Vagina (tissue), 2 donors: Measurements from ENCODE around the gene CYLC2.

Source experiments
- POLR2A ChIP-seq, 2 donors: fragments of 450-650 bp; IDR thresholded peaks; one replicate each; pipeline ENCODE4 v1.6.1; 2017; ENCODE audit warnings: antibody characterized with exemption in 2 of 2, mild to moderate bottlenecking in 2 of 2, moderate library complexity in 2 of 2
- POLR2AphosphoS5 ChIP-seq, 2 donors: sonication (generic); formaldehyde crosslinking; IDR thresholded peaks; one replicate each; pipeline ENCODE4 v1.9.0; 2017; ENCODE audit warnings: antibody characterized with exemption in 2 of 2, mild to moderate bottlenecking in 2 of 2, low read depth in 1 of 2; ENCODE audit not compliant: insufficient read depth in 1 of 2
- TF ChIP-seq, protein P1 (sequence below), 3 experiments: fragments of 450-650 bp in 2 of 3; fragments of 200-600 bp in 1 of 3; sonication (generic) in 1 of 3; IDR thresholded peaks; one replicate each; pipeline ENCODE4 v1.5.1; 2017 to 2019; ENCODE audit warnings: antibody characterized with exemption in 3 of 3, mild to moderate bottlenecking in 2 of 3, moderate library complexity in 2 of 3

GRCh38 chr9:102972780-102973179 lies 22.4 kb upstream of the CYLC2 start:
- TF ChIP-seq, protein P1, sequence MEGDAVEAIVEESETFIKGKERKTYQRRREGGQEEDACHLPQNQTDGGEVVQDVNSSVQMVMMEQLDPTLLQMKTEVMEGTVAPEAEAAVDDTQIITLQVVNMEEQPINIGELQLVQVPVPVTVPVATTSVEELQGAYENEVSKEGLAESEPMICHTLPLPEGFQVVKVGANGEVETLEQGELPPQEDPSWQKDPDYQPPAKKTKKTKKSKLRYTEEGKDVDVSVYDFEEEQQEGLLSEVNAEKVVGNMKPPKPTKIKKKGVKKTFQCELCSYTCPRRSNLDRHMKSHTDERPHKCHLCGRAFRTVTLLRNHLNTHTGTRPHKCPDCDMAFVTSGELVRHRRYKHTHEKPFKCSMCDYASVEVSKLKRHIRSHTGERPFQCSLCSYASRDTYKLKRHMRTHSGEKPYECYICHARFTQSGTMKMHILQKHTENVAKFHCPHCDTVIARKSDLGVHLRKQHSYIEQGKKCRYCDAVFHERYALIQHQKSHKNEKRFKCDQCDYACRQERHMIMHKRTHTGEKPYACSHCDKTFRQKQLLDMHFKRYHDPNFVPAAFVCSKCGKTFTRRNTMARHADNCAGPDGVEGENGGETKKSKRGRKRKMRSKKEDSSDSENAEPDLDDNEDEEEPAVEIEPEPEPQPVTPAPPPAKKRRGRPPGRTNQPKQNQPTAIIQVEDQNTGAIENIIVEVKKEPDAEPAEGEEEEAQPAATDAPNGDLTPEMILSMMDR (IDR thresholded peaks at IDR 0.05) = no peak
- TF ChIP-seq POLR2A (IDR thresholded peaks at IDR 0.05) (no peak), POLR2AphosphoS5 (IDR thresholded peaks at IDR 0.05; ENCODE audit: insufficient read depth in 1 of 2, low read depth in 1 of 2) (no peak)
